GM23338 (cell line): ENCODE results near the gene CDC42BPB. TPM values are rescaled to one million over a fixed set of nuclear protein-coding genes. Genes with fewer than 3 reads are reported as not detected.
A peak's percentile ranks its signal among the peaks of the same experiment; 100 is the strongest.

ENCODE experiments used
- ATAC-seq: fragments of 200-7000 bp; cut with Tn5 transposase; 3 replicates; pipeline ENCODE4 v1.9.1; 2020
- DNase-seq: peaks from one replicate; pipeline ENCODE4 v3.0.0-alpha.2; 2015; ENCODE audit warnings: low spot score
- H2AFZ ChIP-seq: fragments of 200-600 bp; sonication (generic); 2 replicates; pipeline ENCODE4 v1.8.0; 2016; ENCODE audit warnings: antibody characterized with exemption, mild to moderate bottlenecking, moderate library complexity
- H3F3A ChIP-seq: fragments of 200-600 bp; sonication (generic); replicated peaks from 2 replicates; pipeline ENCODE4 v1.8.0; 2017; ENCODE audit warnings: antibody characterized with exemption, mixed run types, low read depth
- H3K27ac ChIP-seq: fragments of 200-600 bp; sonication (generic); 2 replicates; pipeline ENCODE4 v1.6.1; 2016; ENCODE audit warnings: low read depth
- H3K27me3 ChIP-seq: fragments of 200-600 bp; sonication (generic); 2 replicates; pipeline ENCODE4 v1.8.0; 2016; ENCODE audit warnings: mild to moderate bottlenecking, mixed run types, moderate library complexity; ENCODE audit not compliant: insufficient read depth
- H3K36me3 ChIP-seq: fragments of 200-600 bp; sonication (generic); 2 replicates; pipeline ENCODE4 v1.8.0; 2016; ENCODE audit warnings: mild to moderate bottlenecking; ENCODE audit not compliant: insufficient read depth
- H3K4me1 ChIP-seq: fragments of 200-600 bp; sonication (generic); 2 replicates; pipeline ENCODE4 v1.8.0; 2016; ENCODE audit warnings: mild to moderate bottlenecking, moderate library complexity; ENCODE audit not compliant: insufficient read depth
- H3K4me2 ChIP-seq: fragments of 200-600 bp; sonication (generic); 2 replicates; pipeline ENCODE4 v1.7.1; 2017; ENCODE audit warnings: mixed run types
- H3K4me3 ChIP-seq: fragments of 200-600 bp; sonication (generic); 2 replicates; pipeline ENCODE4 v1.6.1; 2016; ENCODE audit warnings: mixed run types
- H3K79me2 ChIP-seq: fragments of 200-600 bp; sonication (generic); replicated peaks from 2 replicates; pipeline ENCODE4 v1.8.0; 2017; ENCODE audit warnings: mild to moderate bottlenecking; ENCODE audit not compliant: insufficient read depth
- H3K9me2 ChIP-seq: fragments of 200-600 bp; sonication (generic); 2 replicates; pipeline ENCODE4 v1.8.0; 2017; ENCODE audit not compliant: insufficient read depth
- H4K20me1 ChIP-seq: fragments of 200-600 bp; sonication (generic); replicated peaks from 2 replicates; pipeline ENCODE4 v1.8.0; 2017; ENCODE audit warnings: mild to moderate bottlenecking; ENCODE audit not compliant: insufficient read depth
- H3K27ac Mint-ChIP-seq: 2 replicates; pipeline ENCODE4 v1.8.0; 2020; ENCODE audit warnings: inconsistent platforms, mild to moderate bottlenecking, moderate library complexity, mixed read lengths
- H3K27me3 Mint-ChIP-seq: 3 replicates; pipeline ENCODE4 v1.8.0; 2022; ENCODE audit warnings: low read depth, mild to moderate bottlenecking, moderate library complexity, mixed read lengths, inconsistent platforms; ENCODE audit not compliant: insufficient read depth, poor library complexity
- H3K36me3 Mint-ChIP-seq: 3 replicates; pipeline ENCODE4 v1.8.0; 2021; ENCODE audit warnings: low read depth, mild to moderate bottlenecking, inconsistent platforms, moderate library complexity, mixed read lengths
- H3K4me1 Mint-ChIP-seq: 3 replicates; pipeline ENCODE4 v1.8.0; 2020; ENCODE audit warnings: mild to moderate bottlenecking, inconsistent platforms, mixed read lengths
- H3K4me3 Mint-ChIP-seq: 3 replicates; pipeline ENCODE4 v1.8.0; 2021; ENCODE audit warnings: moderate library complexity, mild to moderate bottlenecking, inconsistent platforms, mixed read lengths
- H3K9me3 Mint-ChIP-seq: 3 replicates; pipeline ENCODE4 v1.8.0; 2020; ENCODE audit warnings: moderate library complexity, mild to moderate bottlenecking, inconsistent platforms, mixed read lengths
- CTCF ChIP-seq, 2 experiments: fragments of 200-600 bp in 1 of 2; sonication (generic) in 1 of 2; conservative IDR thresholded peaks; 2 replicates each; pipeline versions ENCODE4 v1.5.1 to v1.6.1; 2016 to 2017; ENCODE audit warnings: antibody characterized with exemption in 2 of 2, low read depth in 2 of 2, mild to moderate bottlenecking in 2 of 2, moderate library complexity in 1 of 2
- JUNB ChIP-seq: IDR thresholded peaks from one replicate; pipeline ENCODE4 v1.6.1; 2016; ENCODE audit warnings: antibody characterized with exemption; ENCODE audit not compliant: unreplicated experiment
- STAT1 ChIP-seq: IDR thresholded peaks from one replicate; pipeline ENCODE4 v1.6.1; 2016; ENCODE audit warnings: antibody characterized with exemption; ENCODE audit not compliant: unreplicated experiment
- ZNF331 ChIP-seq: fragments of 250-450 bp; sonication (Bioruptor Pico); IDR thresholded peaks from 2 replicates; pipeline ENCODE4 v1.5.0; 2020; ENCODE audit warnings: low read depth, mild to moderate bottlenecking, moderate library complexity
- ZNF462 ChIP-seq: fragments of 250-450 bp; sonication (Bioruptor Pico); IDR thresholded peaks from 2 replicates; pipeline ENCODE4 v1.5.0; 2020; ENCODE audit warnings: mild to moderate bottlenecking, moderate library complexity
- polyA plus RNA-seq: library from polyadenylated mRNA; unstranded; fragments of >200 nt; fragmentation: Nextera tagmentation; extraction: Ambion mirVana; gene quantifications from 2 replicates; pipeline ENCODE4 v1.2.1, GENCODE V29; 2016
- total RNA-seq: library from RNA; depleted of rRNA; stranded (reverse); fragments of >200 nt; shearing (Covaris generic); gene quantifications from 2 replicates; pipeline ENCODE4 v1.2.3, GENCODE V29; 2014

Gene CDC42BPB
- total and polyA plus RNA-seq, 2 experiments from 2014 or later: 12.3 to 127 TPM

- H3K9me2 ChIP-seq: no peaks in the 10 kb centered on the region; the same call in 1 of the 2 replicates
- H3K27me3 Mint-ChIP-seq: peaks cover 3% of the 10 kb centered on the region
- peaks cover 98% of the 10 kb centered on the region for H3K79me2 ChIP-seq
- no peak overlapping the region for H3K27ac ChIP-seq
- H3K27ac Mint-ChIP-seq: no peak overlapping the region
- peaks cover 5% of the 10 kb centered on the region for H3K4me1 ChIP-seq
- no peak overlapping the region for H3K4me3 ChIP-seq
- H3K4me3 Mint-ChIP-seq: no peak overlapping the region
- ATAC-seq (peak; percentile 70), DNase-seq (peak; percentile 48)
- peaks cover 57% of the 10 kb centered on the region for H4K20me1 ChIP-seq
- H3K27me3 ChIP-seq: no peaks in the 10 kb centered on the region
- peak; percentile 7 to 42; a peak in 2 of 4 replicates for TF ChIP-seq CTCF (conservative IDR thresholded peaks at IDR 0.05; ENCODE audit: low read depth in 2 of 2)
- TF ChIP-seq ZNF462 (CRISPR knock-in tag): no peak
- TF ChIP-seq STAT1: no peak
- TF ChIP-seq ZNF331 (CRISPR knock-in tag): no peak
- no peak for TF ChIP-seq JUNB
- no peaks in the 10 kb centered on the region for H3K36me3 ChIP-seq
- H3K36me3 Mint-ChIP-seq: peaks cover under 1% of the 10 kb centered on the region; the same call in 1 of the 3 replicates
- no peaks in the 10 kb centered on the region for H3K9me3 Mint-ChIP-seq
- H2AFZ ChIP-seq: no peak overlapping the region
- 0 out of 2 replicates have a peak, but pooled peaks cover 2% of the 10 kb centered on the region for H3F3A ChIP-seq
- no peaks in the 10 kb centered on the region for H3K4me1 Mint-ChIP-seq
- H3K4me2 ChIP-seq: no peak overlapping the region
Measured at GRCh38 chr14:103031956-103032355, 25.4 kb downstream of the CDC42BPB start.
